Transverse colon (tissue), 4 donors: Measurements from ENCODE around the gene ACSL6. TPM values are rescaled to one million over a fixed set of nuclear protein-coding genes. Genes with fewer than 3 reads are reported as not detected.

ENCODE experiments used
- DNase-seq: peaks from one replicate; pipeline ENCODE4 v3.0.0-alpha.2; 2019
- H3K27ac ChIP-seq, 4 donors: fragments of 200-600 bp; sonication (generic); 2 replicates each; pipeline ENCODE4 v1.5.1; 2016 to 2018; ENCODE audit warnings: inconsistent platforms in 4 of 4
- H3K27me3 ChIP-seq: fragments of 200-600 bp; sonication (generic); 2 replicates; pipeline ENCODE4 v1.5.1; 2017; ENCODE audit warnings: inconsistent platforms
- H3K36me3 ChIP-seq, 4 donors: fragments of 200-600 bp; sonication (generic); 2 replicates each; pipeline ENCODE4 v1.5.1; 2017 to 2019; ENCODE audit warnings: inconsistent platforms in 4 of 4
- H3K4me1 ChIP-seq, 4 donors: fragments of 200-600 bp; sonication (generic); 2 replicates each; pipeline ENCODE4 v1.5.1; 2017 to 2020; ENCODE audit warnings: inconsistent platforms in 4 of 4
- H3K4me3 ChIP-seq, 4 donors: fragments of 200-600 bp; sonication (generic); 1 replicate in 1 of 4; 2 replicates in 3 of 4; pipeline versions ENCODE4 v1.5.1 to v1.6.1; 2017 to 2019; ENCODE audit warnings: inconsistent platforms in 4 of 4
- H3K9me3 ChIP-seq, 2 donors: fragments of 200-600 bp; sonication (generic); 2 replicates each; pipeline ENCODE4 v1.5.1; 2017 to 2019; ENCODE audit warnings: inconsistent platforms in 2 of 2
- EP300 ChIP-seq: sonication (generic); formaldehyde crosslinking; IDR thresholded peaks from one replicate; pipeline ENCODE4 v1.6.1; 2017; ENCODE audit warnings: antibody characterized with exemption, low read depth
- POLR2A ChIP-seq: fragments of 450-650 bp; IDR thresholded peaks from one replicate; pipeline ENCODE4 v1.6.1; 2016; ENCODE audit warnings: antibody characterized with exemption, mild to moderate bottlenecking, moderate library complexity
- POLR2AphosphoS5 ChIP-seq, 3 donors: sonication (generic); formaldehyde crosslinking; IDR thresholded peaks; one replicate each; pipeline ENCODE4 v1.6.1; 2016; ENCODE audit warnings: antibody characterized with exemption in 3 of 3
- WGBS, 2 donors: methylation state at CpG; one replicate each; pipeline ENCODE4 v1.1.5; 2018; ENCODE audit warnings: low coverage in 1 of 2; 5-methylcytosine and 5-hydroxymethylcytosine counted together
- in situ Hi-C, 4 donors: fragments of 200-750 bp; cut with MboI; loops; one replicate each; pipeline versions ENCODE4 v1.15.0 to v1.15.1; 2017; ENCODE audit warnings: low sequenced_read_pairs in 3 of 4, low pct_ligation_motif_present in 1 of 4, low pct_unique_long_range_greater_than_20kb in 1 of 4
- intact Hi-C: fragments of 100-400 bp; cut with DNase I; formaldehyde crosslinking; loops from one replicate; pipeline ENCODE4 v1.15.1; 2023; ENCODE audit warnings: low total_unique reads
- total RNA-seq, 4 donors: library from RNA; depleted of rRNA; stranded (reverse); fragments of >200 nt; gene quantifications; one replicate each; pipeline ENCODE4 v1.1.0, GENCODE V29; 2016
- TF ChIP-seq, protein P1 (sequence below), 5 experiments: fragments of 200-600 bp in 3 of 5; fragments of 450-650 bp in 2 of 5; sonication (generic) in 3 of 5; IDR thresholded peaks; 1 replicate in 2 of 5; 2 replicates in 3 of 5; pipeline ENCODE4 v1.5.1; 2016 to 2017; ENCODE audit warnings: antibody characterized with exemption in 5 of 5, inconsistent platforms in 3 of 5, mild to moderate bottlenecking in 2 of 5, moderate library complexity in 1 of 5

ACSL6 gene
- total RNA-seq, 4 donors from 2014 or later = 0.41 to 0.64 TPM; not detected in 2

DNA sequence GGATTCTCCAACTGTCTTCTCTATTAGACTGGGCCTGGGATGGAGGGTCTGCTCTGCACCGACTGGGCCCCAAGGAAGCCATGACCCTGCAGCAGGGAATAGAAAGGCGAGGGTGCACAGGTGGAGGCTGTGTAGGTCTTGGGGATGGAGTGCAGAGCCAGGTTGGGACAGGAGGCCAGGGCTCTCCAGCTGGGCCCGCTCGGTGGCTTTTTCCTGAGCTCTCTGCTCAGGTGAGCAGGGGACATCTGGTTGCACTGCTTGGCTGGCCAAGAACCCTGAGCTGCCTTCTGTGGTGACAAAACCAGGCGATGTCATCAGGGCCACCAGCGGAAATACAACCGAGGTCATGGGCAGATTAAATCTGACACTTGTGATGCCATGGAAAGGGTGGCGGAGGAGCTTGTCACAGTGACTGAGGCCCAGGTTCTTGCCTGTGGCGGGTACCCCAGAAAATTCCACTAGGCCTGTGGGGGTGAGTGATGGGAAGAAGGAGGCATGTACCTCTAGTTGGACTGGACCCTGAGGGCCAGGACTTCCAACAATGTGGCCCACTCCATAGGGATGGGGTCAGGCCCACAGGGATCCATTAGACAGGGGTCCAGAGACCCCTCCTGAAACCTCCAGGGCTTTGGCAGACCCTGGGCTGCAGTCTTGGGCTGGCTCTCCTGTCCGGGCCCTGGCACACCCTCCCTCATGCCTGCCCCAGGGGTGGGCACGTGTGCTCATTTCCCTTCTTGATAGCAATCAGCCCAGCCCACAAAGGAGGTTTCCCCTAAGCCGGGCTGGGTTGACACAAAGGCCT lies 44.6 kb upstream of the ACSL6 start:
- Histone ChIP-seq H3K36me3 (no peaks in the 10 kb centered on the region), H3K27ac (no peak overlapping the region), H3K4me1 (no peaks in the 10 kb centered on the region), H3K27me3 (no peaks in the 10 kb centered on the region), H3K9me3 (no peaks in the 10 kb centered on the region), H3K4me3 (no peak overlapping the region)
- TF ChIP-seq POLR2AphosphoS5 (IDR thresholded peaks at IDR 0.05) (no peak), EP300 (no peak), POLR2A (no peak)
- TF ChIP-seq, protein P1, sequence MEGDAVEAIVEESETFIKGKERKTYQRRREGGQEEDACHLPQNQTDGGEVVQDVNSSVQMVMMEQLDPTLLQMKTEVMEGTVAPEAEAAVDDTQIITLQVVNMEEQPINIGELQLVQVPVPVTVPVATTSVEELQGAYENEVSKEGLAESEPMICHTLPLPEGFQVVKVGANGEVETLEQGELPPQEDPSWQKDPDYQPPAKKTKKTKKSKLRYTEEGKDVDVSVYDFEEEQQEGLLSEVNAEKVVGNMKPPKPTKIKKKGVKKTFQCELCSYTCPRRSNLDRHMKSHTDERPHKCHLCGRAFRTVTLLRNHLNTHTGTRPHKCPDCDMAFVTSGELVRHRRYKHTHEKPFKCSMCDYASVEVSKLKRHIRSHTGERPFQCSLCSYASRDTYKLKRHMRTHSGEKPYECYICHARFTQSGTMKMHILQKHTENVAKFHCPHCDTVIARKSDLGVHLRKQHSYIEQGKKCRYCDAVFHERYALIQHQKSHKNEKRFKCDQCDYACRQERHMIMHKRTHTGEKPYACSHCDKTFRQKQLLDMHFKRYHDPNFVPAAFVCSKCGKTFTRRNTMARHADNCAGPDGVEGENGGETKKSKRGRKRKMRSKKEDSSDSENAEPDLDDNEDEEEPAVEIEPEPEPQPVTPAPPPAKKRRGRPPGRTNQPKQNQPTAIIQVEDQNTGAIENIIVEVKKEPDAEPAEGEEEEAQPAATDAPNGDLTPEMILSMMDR (IDR thresholded peaks at IDR 0.05) = no peak
- intact Hi-C loops (no loop called here), in situ Hi-C loops (no loop called here)
- whole genome bisulfite sequencing, 2 donors = 74 to 80% methylated on average over 1 to 12 of the region's 12 CpGs
- no peak for DNase-seq

GRCh38 chr5:132055441-132055807 lies 44.0 kb upstream of the ACSL6 start:
- Histone ChIP-seq H3K4me1 (no peaks in the 10 kb centered on the region), H3K4me3 (no peak overlapping the region), H3K27ac (no peak overlapping the region), H3K36me3 (no peaks in the 10 kb centered on the region), H3K9me3 (no peaks in the 10 kb centered on the region), H3K27me3 (no peaks in the 10 kb centered on the region)
- no peak for DNase-seq
- 100% methylated on average over 1 of the region's 1 CpG; no CpG with 5 or more reads in 1 of the 2 donors for WGBS, 2 donors
- in situ Hi-C loops (no loop called here), intact Hi-C loops (no loop called here)
- TF ChIP-seq POLR2AphosphoS5 (IDR thresholded peaks at IDR 0.05) (no peak), EP300 (no peak), POLR2A (no peak)
- TF ChIP-seq, protein P1 (IDR thresholded peaks at IDR 0.05) = no peak

- no peak overlapping the region for H3K27ac ChIP-seq
- H3K36me3 ChIP-seq = no peaks in the 10 kb centered on the region
- no peaks in the 10 kb centered on the region for H3K4me1 ChIP-seq
- WGBS, 2 donors = 75 to 84% methylated on average over 2 to 9 of the region's 9 CpGs
- DNase-seq = no peak
- TF ChIP-seq POLR2A (no peak), POLR2AphosphoS5 (IDR thresholded peaks at IDR 0.05) (no peak), EP300 (no peak)
- TF ChIP-seq, protein P1 (IDR thresholded peaks at IDR 0.05) = no peak
- in situ Hi-C loops = no loop called here
- intact Hi-C loops = no loop called here
- H3K27me3 ChIP-seq = no peaks in the 10 kb centered on the region
- H3K4me3 ChIP-seq = no peak overlapping the region
- no peaks in the 10 kb centered on the region for H3K9me3 ChIP-seq
Measured at GRCh38 chr5:132054697-132055440, 43.4 kb upstream of the ACSL6 start.

DNA sequence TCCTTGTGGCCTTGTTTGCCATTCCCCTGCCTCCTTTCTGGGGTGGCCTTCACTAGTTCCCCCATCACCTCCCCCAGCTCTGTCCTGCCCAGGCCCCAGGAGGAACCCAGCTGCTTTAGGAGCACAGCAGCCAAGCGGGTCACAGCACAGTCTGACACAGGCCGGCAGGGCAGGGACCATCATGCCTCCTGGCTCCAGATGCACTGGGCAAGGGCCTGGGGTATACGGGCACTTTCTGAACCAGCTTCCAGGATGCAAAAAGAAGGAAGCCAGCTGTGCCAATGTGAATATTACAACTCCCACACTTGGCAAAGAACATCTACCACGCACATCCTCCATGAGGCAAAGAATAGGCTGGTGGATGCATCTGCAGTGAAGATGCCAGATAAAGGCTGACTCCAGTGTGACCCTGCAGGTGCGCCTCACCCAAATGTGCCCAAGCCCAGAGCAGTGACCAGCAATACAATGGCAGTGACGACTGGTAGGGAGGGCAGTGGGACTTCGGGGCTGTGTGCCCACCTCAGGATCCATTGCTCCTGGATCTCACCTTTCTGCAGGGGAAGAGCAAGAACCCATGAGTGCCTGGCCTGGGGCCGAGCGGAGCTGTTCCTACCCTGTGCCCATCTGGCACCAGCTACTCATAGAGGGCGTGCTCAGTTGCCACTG lies 42.7 kb upstream of the ACSL6 start:
- Histone ChIP-seq H3K36me3 (no peaks in the 10 kb centered on the region), H3K9me3 (no peaks in the 10 kb centered on the region), H3K4me1 (no peaks in the 10 kb centered on the region), H3K4me3 (no peak overlapping the region), H3K27me3 (no peaks in the 10 kb centered on the region), H3K27ac (no peak overlapping the region)
- TF ChIP-seq, protein P1 (IDR thresholded peaks at IDR 0.05) = no peak
- TF ChIP-seq POLR2A (no peak), EP300 (no peak), POLR2AphosphoS5 (IDR thresholded peaks at IDR 0.05) (no peak)
- no peak for DNase-seq
- intact Hi-C loops (no loop called here), in situ Hi-C loops (no loop called here)
- WGBS, 2 donors = 91% methylated on average over 10 of the region's 10 CpGs; no CpG with 5 or more reads in 1 of the 2 donors
